Suprapubic skin (tissue), 4 donors: ENCODE measurements around the gene FAM161A. TPM values are rescaled to one million over a fixed set of nuclear protein-coding genes. Genes with fewer than 3 reads are reported as not detected.

Experiments used
- DNase-seq, 2 donors: peaks; one replicate each; pipeline ENCODE4 v3.0.0-alpha.2; 2019; ENCODE audit warnings: low spot score in 2 of 2
- H3K27ac ChIP-seq: fragments of 200-600 bp; sonication (generic); one replicate; pipeline ENCODE4 v1.5.1; 2019
- H3K27me3 ChIP-seq: fragments of 200-600 bp; sonication (generic); one replicate; pipeline ENCODE4 v1.5.1; 2019
- H3K36me3 ChIP-seq: fragments of 200-600 bp; sonication (generic); one replicate; pipeline ENCODE4 v1.5.1; 2019
- H3K4me1 ChIP-seq: fragments of 200-600 bp; sonication (generic); one replicate; pipeline ENCODE4 v1.5.1; 2019
- H3K4me3 ChIP-seq: fragments of 200-600 bp; sonication (generic); one replicate; pipeline ENCODE4 v1.5.1; 2019; ENCODE audit warnings: mild to moderate bottlenecking
- H3K9me3 ChIP-seq: fragments of 200-600 bp; sonication (generic); one replicate; pipeline ENCODE4 v1.5.1; 2019
- EP300 ChIP-seq: sonication (generic); formaldehyde crosslinking; IDR thresholded peaks from one replicate; pipeline ENCODE4 v1.6.1; 2017; ENCODE audit warnings: antibody characterized with exemption
- POLR2A ChIP-seq, 2 donors: fragments of 450-650 bp; IDR thresholded peaks; one replicate each; pipeline ENCODE4 v1.6.1; 2017; ENCODE audit warnings: antibody characterized with exemption in 2 of 2, mild to moderate bottlenecking in 2 of 2, moderate library complexity in 2 of 2
- POLR2AphosphoS5 ChIP-seq, 3 donors: sonication (generic); formaldehyde crosslinking; IDR thresholded peaks; one replicate each; pipeline ENCODE4 v1.6.1; 2017; ENCODE audit warnings: antibody characterized with exemption in 3 of 3
- WGBS: methylation state at CpG from one replicate; pipeline ENCODE4 v1.1.5; 2018; 5-methylcytosine and 5-hydroxymethylcytosine counted together
- total RNA-seq, 4 donors: library from RNA; depleted of rRNA; stranded (reverse); fragments of >200 nt; gene quantifications; one replicate each; pipeline ENCODE4 v1.1.0, GENCODE V29; 2016
- TF ChIP-seq, protein P1 (sequence below), 2 donors: fragments of 200-600 bp in 1 of 2; fragments of 450-650 bp in 1 of 2; sonication (generic) in 1 of 2; IDR thresholded peaks; one replicate each; pipeline ENCODE4 v1.5.1; 2016 to 2019; ENCODE audit warnings: antibody characterized with exemption in 2 of 2, mild to moderate bottlenecking in 1 of 2, moderate library complexity in 1 of 2

FAM161A gene
- total RNA-seq, 4 donors from 2014 or later: 1.1 to 3.8 (median 2.0) TPM

DNA sequence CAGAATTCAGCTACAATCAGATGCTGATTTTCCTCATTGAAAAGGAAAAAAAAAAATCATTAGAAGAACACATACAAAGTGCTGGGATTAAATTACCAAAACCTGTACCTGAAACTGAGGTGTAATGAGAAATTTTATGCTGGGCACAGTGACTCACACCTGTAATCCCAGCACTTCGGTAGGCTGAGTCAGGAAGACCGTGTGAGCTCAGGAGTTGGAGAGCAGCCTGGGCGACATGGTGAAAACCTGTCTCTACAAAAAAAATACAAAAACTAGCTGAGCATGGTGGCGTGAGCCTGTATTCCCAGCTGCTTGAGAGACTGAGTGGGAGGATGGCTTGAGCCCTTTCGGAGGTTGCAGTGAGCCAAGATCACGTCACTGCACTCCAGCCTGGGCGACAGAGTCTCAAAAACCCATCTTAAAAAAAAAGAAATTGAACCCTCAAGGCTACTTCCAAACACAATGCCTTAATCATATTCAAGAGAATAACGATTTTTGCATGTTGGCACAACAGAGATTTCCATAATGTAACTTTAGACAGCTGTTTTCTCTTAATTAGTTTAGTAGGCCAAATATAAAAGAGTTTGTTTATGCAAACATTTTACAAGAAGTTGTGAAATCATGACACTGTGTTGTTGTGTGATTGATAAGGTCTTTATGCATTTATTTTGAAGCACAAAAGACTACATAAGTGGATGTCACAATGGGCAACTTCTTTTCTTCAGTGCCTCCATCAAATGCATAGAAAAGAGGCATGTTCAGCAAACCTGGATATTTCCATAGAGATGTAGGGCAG, 63.9 kb downstream of the FAM161A start:
- no peak for DNase-seq
- WGBS: 44% methylated on average over 8 of the region's 8 CpGs
- Histone ChIP-seq H3K27me3 (peaks cover 9% of the 10 kb centered on the region), H3K4me3 (no peak overlapping the region), H3K9me3 (no peaks in the 10 kb centered on the region), H3K4me1 (no peaks in the 10 kb centered on the region), H3K27ac (no peak overlapping the region), H3K36me3 (no peaks in the 10 kb centered on the region)
- TF ChIP-seq EP300 (no peak), POLR2A (IDR thresholded peaks at IDR 0.05) (no peak), POLR2AphosphoS5 (IDR thresholded peaks at IDR 0.05) (no peak)
- TF ChIP-seq, protein P1, sequence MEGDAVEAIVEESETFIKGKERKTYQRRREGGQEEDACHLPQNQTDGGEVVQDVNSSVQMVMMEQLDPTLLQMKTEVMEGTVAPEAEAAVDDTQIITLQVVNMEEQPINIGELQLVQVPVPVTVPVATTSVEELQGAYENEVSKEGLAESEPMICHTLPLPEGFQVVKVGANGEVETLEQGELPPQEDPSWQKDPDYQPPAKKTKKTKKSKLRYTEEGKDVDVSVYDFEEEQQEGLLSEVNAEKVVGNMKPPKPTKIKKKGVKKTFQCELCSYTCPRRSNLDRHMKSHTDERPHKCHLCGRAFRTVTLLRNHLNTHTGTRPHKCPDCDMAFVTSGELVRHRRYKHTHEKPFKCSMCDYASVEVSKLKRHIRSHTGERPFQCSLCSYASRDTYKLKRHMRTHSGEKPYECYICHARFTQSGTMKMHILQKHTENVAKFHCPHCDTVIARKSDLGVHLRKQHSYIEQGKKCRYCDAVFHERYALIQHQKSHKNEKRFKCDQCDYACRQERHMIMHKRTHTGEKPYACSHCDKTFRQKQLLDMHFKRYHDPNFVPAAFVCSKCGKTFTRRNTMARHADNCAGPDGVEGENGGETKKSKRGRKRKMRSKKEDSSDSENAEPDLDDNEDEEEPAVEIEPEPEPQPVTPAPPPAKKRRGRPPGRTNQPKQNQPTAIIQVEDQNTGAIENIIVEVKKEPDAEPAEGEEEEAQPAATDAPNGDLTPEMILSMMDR (IDR thresholded peaks at IDR 0.05): no peak

DNA sequence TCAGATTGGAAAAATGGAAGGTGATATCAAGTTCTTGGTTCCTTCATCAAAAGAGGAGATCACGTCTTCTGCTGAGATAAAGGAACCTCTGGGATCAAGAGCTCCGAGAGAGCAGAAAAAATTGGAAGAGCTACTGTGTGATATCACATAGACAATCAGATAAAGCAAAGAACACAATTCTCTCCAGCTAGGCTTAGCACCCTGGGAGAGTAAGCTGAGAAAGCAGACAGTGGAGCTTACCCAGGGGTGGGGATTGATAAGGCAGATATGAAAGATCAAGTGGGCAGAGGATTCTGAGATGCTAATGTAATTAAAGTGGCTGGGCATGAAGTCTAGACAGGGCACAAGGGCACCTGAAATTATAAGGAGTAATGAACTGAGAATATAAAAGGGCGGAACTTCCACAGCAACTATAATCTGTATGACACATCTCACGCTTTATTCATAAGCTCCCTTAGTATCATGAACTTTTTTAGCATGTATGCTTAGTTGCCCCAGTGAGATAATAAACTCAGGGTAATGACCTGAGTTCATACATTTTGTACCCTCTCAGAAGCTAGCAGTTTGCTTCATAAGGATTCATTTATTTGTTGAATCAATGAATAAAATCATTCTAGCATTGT, 65.8 kb downstream of the FAM161A start:
- DNase-seq: no peak
- Histone ChIP-seq H3K36me3 (no peaks in the 10 kb centered on the region), H3K27ac (no peak overlapping the region), H3K4me3 (no peak overlapping the region), H3K4me1 (no peaks in the 10 kb centered on the region), H3K9me3 (no peaks in the 10 kb centered on the region), H3K27me3 (peaks cover 4% of the 10 kb centered on the region)
- WGBS: 66% methylated on average over 4 of the region's 4 CpGs
- TF ChIP-seq EP300 (no peak), POLR2AphosphoS5 (IDR thresholded peaks at IDR 0.05) (no peak)
- TF ChIP-seq, protein P1 (IDR thresholded peaks at IDR 0.05): no peak

DNA sequence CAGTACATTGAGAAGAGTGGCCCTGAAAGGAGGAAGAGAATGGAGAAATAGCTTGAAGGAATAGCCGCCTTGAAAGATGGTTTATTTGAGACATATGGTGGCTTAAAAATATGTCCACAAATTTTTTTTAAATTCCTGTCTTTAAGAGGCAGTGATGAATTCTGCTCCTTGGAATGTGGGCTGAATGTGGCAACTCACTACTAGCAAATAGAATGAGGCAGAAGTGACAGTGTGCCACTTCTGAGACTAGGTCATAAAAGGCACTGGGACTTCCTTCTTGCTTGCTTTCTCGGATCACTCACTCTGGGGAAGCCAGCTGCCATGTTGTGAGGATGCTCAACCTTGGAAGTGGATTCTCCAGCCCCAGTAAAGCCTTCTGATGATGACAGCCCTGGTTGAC, 67.0 kb downstream of the FAM161A start:
- WGBS: 87% methylated on average over 2 of the region's 2 CpGs
- Histone ChIP-seq H3K4me3 (no peak overlapping the region), H3K27me3 (no peaks in the 10 kb centered on the region), H3K27ac (no peak overlapping the region), H3K4me1 (no peaks in the 10 kb centered on the region), H3K9me3 (no peaks in the 10 kb centered on the region), H3K36me3 (no peaks in the 10 kb centered on the region)
- TF ChIP-seq, protein P1 (IDR thresholded peaks at IDR 0.05): no peak
- TF ChIP-seq POLR2A (IDR thresholded peaks at IDR 0.05) (no peak), POLR2AphosphoS5 (IDR thresholded peaks at IDR 0.05) (no peak), EP300 (no peak)
- no peak for DNase-seq

DNA sequence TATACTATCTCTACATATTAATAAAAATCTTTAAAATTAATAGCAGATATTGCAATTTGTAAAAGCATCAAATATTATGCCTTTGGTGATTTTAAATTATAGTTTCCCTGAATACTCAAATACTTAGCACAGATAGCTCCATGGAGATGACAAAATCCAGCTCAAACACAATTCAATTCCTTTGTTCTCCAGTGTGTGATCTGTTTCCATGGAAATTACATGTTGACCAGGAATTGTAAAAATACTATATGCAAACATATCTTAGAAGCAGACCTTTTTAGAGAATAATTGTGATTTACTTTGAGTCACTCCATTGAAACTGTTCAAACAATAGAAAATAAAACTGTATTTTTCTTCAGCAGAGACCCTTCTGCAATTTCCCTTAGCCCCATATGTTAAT, 68.3 kb downstream of the FAM161A start:
- Histone ChIP-seq H3K4me1 (no peaks in the 10 kb centered on the region), H3K27me3 (no peaks in the 10 kb centered on the region), H3K27ac (no peak overlapping the region), H3K36me3 (no peaks in the 10 kb centered on the region), H3K9me3 (no peaks in the 10 kb centered on the region), H3K4me3 (no peak overlapping the region)
- no peak for DNase-seq
- TF ChIP-seq, protein P1 (IDR thresholded peaks at IDR 0.05): no peak

DNA sequence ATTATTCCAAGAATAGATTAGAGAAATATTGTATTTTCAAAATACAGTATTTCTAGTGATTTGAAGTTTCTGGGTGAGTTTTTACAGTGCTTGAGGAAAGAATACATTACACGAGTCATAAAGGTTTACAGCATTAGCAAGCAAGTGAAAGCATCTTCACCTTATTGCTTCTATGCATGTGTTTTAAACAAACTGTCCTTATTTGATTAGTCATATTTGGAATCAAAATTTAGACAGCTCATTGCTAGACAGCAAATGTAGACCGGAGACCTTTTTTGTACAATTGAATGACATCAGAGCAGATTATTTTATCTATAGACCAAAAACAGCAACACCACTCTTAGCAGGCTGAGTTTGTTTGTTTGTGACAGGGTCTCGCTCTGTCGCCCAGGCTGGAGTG, 69.2 kb downstream of the FAM161A start:
- no peaks in the 10 kb centered on the region for H3K9me3 ChIP-seq
- 84% methylated on average over 4 of the region's 4 CpGs for WGBS
- no peak overlapping the region for H3K4me3 ChIP-seq
- no peaks in the 10 kb centered on the region for H3K27me3 ChIP-seq
- DNase-seq: no peak
- no peaks in the 10 kb centered on the region for H3K36me3 ChIP-seq
- no peak overlapping the region for H3K27ac ChIP-seq
- TF ChIP-seq EP300 (no peak), POLR2AphosphoS5 (IDR thresholded peaks at IDR 0.05) (no peak), POLR2A (IDR thresholded peaks at IDR 0.05) (no peak)
- TF ChIP-seq, protein P1 (IDR thresholded peaks at IDR 0.05): no peak
- no peaks in the 10 kb centered on the region for H3K4me1 ChIP-seq
